Measurements from ENCODE around the gene KPNA4.

DNA sequence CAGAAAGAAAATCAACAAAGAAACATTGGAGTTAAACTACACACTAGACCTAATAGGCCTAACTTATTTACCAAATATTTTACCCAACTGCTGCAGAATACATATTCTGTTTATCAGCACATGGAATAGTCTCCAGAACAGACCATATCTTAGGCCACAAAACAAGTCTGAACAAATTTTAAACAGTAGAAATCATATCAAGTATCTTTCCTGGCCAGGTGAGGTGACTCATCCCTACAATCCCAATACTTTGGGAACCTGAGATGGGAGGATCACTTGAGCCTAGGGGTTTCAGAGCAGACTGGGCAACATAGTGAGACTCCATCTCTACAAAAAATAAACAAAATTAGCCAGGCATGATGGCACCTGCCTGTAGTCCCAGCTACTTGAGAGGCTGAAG, 18.1 kb upstream of the KPNA4 start:
- no peak for TF ChIP-seq CTCF (IDR thresholded peaks at IDR 0.05)
- no peak for TF ChIP-seq POLR2A (IDR thresholded peaks at IDR 0.05)

Measured in adrenal gland (tissue), 5 donors.